ENCODE data around the gene KCNJ18.

GRCh38 chr17:21677126-21677910, 15.0 kb upstream of the KCNJ18 start:
- TF ChIP-seq ZNF274 (IDR thresholded peaks at IDR 0.05; ENCODE audit: low read depth, low read length), result no peak
- no peak for TF ChIP-seq SUZ12 (IDR thresholded peaks at IDR 0.05; ENCODE audit: extremely low read depth, insufficient read depth, insufficient read length)

All from NT2/D1 (cell line).